ENCODE data around the gene SMG6. TPM values are rescaled to one million over a fixed set of nuclear protein-coding genes. Genes with fewer than 3 reads are reported as not detected.

SMG6 gene
- total and polyA plus RNA-seq, 2 of the 4 experiments (the other 2 are of a cell fraction) = 16.3 to 30.3 TPM

GRCh38 chr17:2253362-2253761 is 50.2 kb downstream of the SMG6 start:
- Histone ChIP-seq H3K79me1 (ENCODE audit: low read depth in 1 of 2, low read length in 2 of 2) (peaks cover 31 to 68% of the 10 kb centered on the region in 2 experiments), H3K14ac (replicated peaks; ENCODE audit: low read depth, low read length) (no peak overlapping the region), H3K36me3 (ENCODE audit: control insufficient read depth, insufficient read depth, low read length) (peaks cover 3% of the 10 kb centered on the region), H3K4me1 (ENCODE audit: control insufficient read depth, insufficient read depth, low read length) (peaks cover 11% of the 10 kb centered on the region), H2BK15ac (ENCODE audit: low read depth, low read length) (no peak overlapping the region), H4K8ac (ENCODE audit: low read depth in 2 of 2, low read length in 2 of 2) (no peak overlapping the region), H3K23ac (ENCODE audit: low read depth, low read length) (0 out of 2 replicates have a peak overlapping the region, but pooled peaks have one; percentile 25), H2BK5ac (ENCODE audit: low read depth, low read length, poor library complexity, severe bottlenecking) (no peak overlapping the region), H3K4me3 (ENCODE audit: insufficient read depth, low read depth, low read length) (no peak overlapping the region), H2AFZ (replicated peaks; ENCODE audit: low read length, poor library complexity) (no peak overlapping the region), H2BK120ac (ENCODE audit: low read depth, low read length) (no peak overlapping the region), H3K9me3 (ENCODE audit: control insufficient read depth, insufficient read depth, low read length) (no peaks in the 10 kb centered on the region), H2BK20ac (ENCODE audit: low read depth, low read length) (no peak overlapping the region), H3K18ac (ENCODE audit: low read depth, low read length) (no peak overlapping the region), H4K5ac (ENCODE audit: low read depth, low read length) (no peak overlapping the region), H3K4me2 (ENCODE audit: low read depth, low read length) (no peak overlapping the region), H2AK9ac (replicated peaks; ENCODE audit: low read depth, low read length, poor library complexity) (no peak overlapping the region), H3K4ac (ENCODE audit: low read depth, low read length) (no peak overlapping the region), H3K56ac (ENCODE audit: extremely low read depth, insufficient read depth, low read length) (no peak overlapping the region), H4K91ac (ENCODE audit: insufficient read depth, low read depth, low read length) (no peak overlapping the region), H2AK5ac (ENCODE audit: low read depth, low read length) (no peak overlapping the region), H3K27ac (ENCODE audit: insufficient read depth, low read length) (no peak overlapping the region), H3K9me1 (ENCODE audit: insufficient read depth, low read length) (peaks cover 12% of the 10 kb centered on the region), H4K20me1 (ENCODE audit: insufficient read depth, low read length) (no peaks in the 10 kb centered on the region), H3K27me3 (ENCODE audit: control insufficient read depth, insufficient read depth, low read length) (no peaks in the 10 kb centered on the region), H3K9ac (ENCODE audit: low read depth, low read length) (no peak overlapping the region)
- BruUV-seq (replicated peaks) = no TSS peak
- no peak for ATAC-seq (ENCODE audit: low read depth)
- intact Hi-C loops (cut with micrococcal nuclease) = no loop called here
- no CpG with 5 or more reads among the region's 10 CpGs for WGBS, 2 experiments (ENCODE audit: extremely low coverage in 2 of 2, insufficient read length in 1 of 2)
- no peak for TF ChIP-seq RAD21 (IDR thresholded peaks at IDR 0.05; ENCODE audit: low read length)
- TF ChIP-seq MAFK (IDR thresholded peaks at IDR 0.05; ENCODE audit: low read depth, low read length) = no peak
- TF ChIP-seq CTCF (conservative IDR thresholded peaks at IDR 0.05; ENCODE audit: low read depth, low read length) = no peak
- no peak for TF ChIP-seq USF2 (IDR thresholded peaks at IDR 0.05; ENCODE audit: low read depth, low read length)
- no peak for TF ChIP-seq BHLHE40 (IDR thresholded peaks at IDR 0.05; ENCODE audit: low read depth, low read length)
- no peak for TF ChIP-seq RFX5 (IDR thresholded peaks at IDR 0.05; ENCODE audit: low read depth, low read length)
- TF ChIP-seq MXI1 (IDR thresholded peaks at IDR 0.05; ENCODE audit: borderline replicate concordance, low read depth, low read length) = no peak
- TF ChIP-seq CEBPB (IDR thresholded peaks at IDR 0.05; ENCODE audit: low read depth, low read length) = no peak
- TF ChIP-seq RCOR1 (IDR thresholded peaks at IDR 0.05; ENCODE audit: insufficient replicate concordance, low read length) = no peak
- no peak for TF ChIP-seq FOS (IDR thresholded peaks at IDR 0.05; ENCODE audit: low read depth, low read length)
- no peak for TF ChIP-seq SMC3 (IDR thresholded peaks at IDR 0.05; ENCODE audit: low read depth, low read length)
- no peak for TF ChIP-seq CHD1 (IDR thresholded peaks at IDR 0.05; ENCODE audit: low read depth, low read length)
- no peak for TF ChIP-seq ELK1 (IDR thresholded peaks at IDR 0.05; ENCODE audit: borderline replicate concordance, low read depth, low read length)
- TF ChIP-seq MAZ (IDR thresholded peaks at IDR 0.05; ENCODE audit: borderline replicate concordance, low read depth, low read length) = no peak
- no peak for TF ChIP-seq NFE2L2 (IDR thresholded peaks at IDR 0.05; ENCODE audit: low read depth, low read length)
- POLR2A ChIA-PET (ENCODE audit: unreplicated experiment) = no interaction called here
- in situ Hi-C loops (cut with MboI; ENCODE audit: low sequenced_read_pairs) = no loop called here
- no peak for DNase-seq
- CTCF ChIA-PET = interaction anchor here (0.7 to 1.4 kb wide), 2 partner anchors 9 to 86 kb away, joined by 3 to 6 read pairs; no protein-coding TSS in a partner anchor
- dilution Hi-C loops (cut with HindIII; ENCODE audit: low sequenced_read_pairs, unreplicated experiment) = no loop called here
